Fibroblast of lung (primary cell): ENCODE data around the gene CERS5. TPM values are rescaled to one million over a fixed set of nuclear protein-coding genes. Genes with fewer than 3 reads are reported as not detected.

ENCODE experiments used
- DNase-seq, 2 donors: peaks; one replicate each; pipeline versions ENCODE4 v3.0.0 to v3.0.0-alpha.2; 2010; ENCODE audit warnings: low read depth in 2 of 2
- H2AFZ ChIP-seq: 2 replicates; pipeline ENCODE4 v1.5.1; 2012; ENCODE audit warnings: low read length, control low read depth, inconsistent platforms
- H3K27ac ChIP-seq: 2 replicates; pipeline ENCODE4 v1.5.1; 2011; ENCODE audit warnings: low read length, control low read depth; ENCODE audit not compliant: insufficient read depth
- H3K27me3 ChIP-seq: 2 replicates; pipeline ENCODE4 v1.5.1; 2011; ENCODE audit warnings: mild to moderate bottlenecking, low read length; ENCODE audit not compliant: control insufficient read depth, insufficient read depth
- H3K36me3 ChIP-seq: 2 replicates; pipeline ENCODE4 v1.5.1; 2011; ENCODE audit warnings: low read length; ENCODE audit not compliant: control insufficient read depth, insufficient read depth
- H3K4me1 ChIP-seq: 2 replicates; pipeline ENCODE4 v1.5.1; 2011; ENCODE audit warnings: low read length; ENCODE audit not compliant: control insufficient read depth, insufficient read depth; ENCODE audit errors: extremely low read depth
- H3K4me2 ChIP-seq: 2 replicates; pipeline ENCODE4 v1.5.1; 2011; ENCODE audit warnings: low read length, control low read depth; ENCODE audit not compliant: insufficient read depth; ENCODE audit errors: extremely low read depth
- H3K4me3 ChIP-seq, 4 experiments: fragments of 200-600 bp in 1 of 4; sonication (generic) in 1 of 4; replicated peaks in 1 of 4; 2 replicates each; pipeline ENCODE4 v1.5.1; 2011 to 2016; ENCODE audit warnings: low read length in 4 of 4, low read depth in 3 of 4, mild to moderate bottlenecking in 3 of 4, control low read depth in 2 of 4, inconsistent platforms in 1 of 4, mixed read lengths in 1 of 4; ENCODE audit not compliant: insufficient read depth in 1 of 4; ENCODE audit errors: control extremely low read depth in 1 of 4
- H3K79me2 ChIP-seq: 2 replicates; pipeline ENCODE4 v1.5.1; 2012; ENCODE audit warnings: mild to moderate bottlenecking, low read length, inconsistent platforms; ENCODE audit not compliant: control insufficient read depth, insufficient read depth
- H3K9ac ChIP-seq: 2 replicates; pipeline ENCODE4 v1.5.1; 2011; ENCODE audit warnings: mild to moderate bottlenecking, low read length, control low read depth; ENCODE audit not compliant: insufficient read depth
- H3K9me3 ChIP-seq: 2 replicates; pipeline ENCODE4 v1.5.1; 2012; ENCODE audit warnings: low read depth, low read length; ENCODE audit not compliant: control insufficient read depth, insufficient read depth
- H4K20me1 ChIP-seq: 2 replicates; pipeline ENCODE4 v1.5.1; 2011; ENCODE audit warnings: low read length; ENCODE audit not compliant: control insufficient read depth, insufficient read depth; ENCODE audit errors: extremely low read depth
- EZH2 ChIP-seq: IDR thresholded peaks from 2 replicates; pipeline ENCODE4 v1.5.1; 2012; ENCODE audit warnings: low read length, control low read depth, mild to moderate bottlenecking; ENCODE audit errors: missing control alignments
- polyA plus RNA-seq, 2 donors: library from polyadenylated mRNA; depleted of rRNA in 1 of 2; stranded (reverse) in 1 of 2; unstranded in 1 of 2; fragments of >200 nt; gene quantifications; 2 replicates each; pipeline ENCODE4 v1.2.1, GENCODE V29; 2011 to 2012; ENCODE audit warnings: missing spikeins in 1 of 2
- total RNA-seq: library from RNA; depleted of rRNA; stranded (reverse); fragments of >200 nt; gene quantifications from 2 replicates; pipeline ENCODE4 v1.2.1, GENCODE V29; 2014
- TF ChIP-seq, protein P1 (sequence below), 2 donors: IDR thresholded peaks in 1 of 2; conservative IDR thresholded peaks in 1 of 2; 1 replicate in 1 of 2; 2 replicates in 1 of 2; pipeline ENCODE4 v1.5.1; 2011 to 2012; ENCODE audit warnings: low read length in 2 of 2, control low read depth in 1 of 2, inconsistent platforms in 1 of 2, low read depth in 1 of 2, mild to moderate bottlenecking in 1 of 2

The CERS5 gene
- total and polyA plus RNA-seq, 2 donors (not counting 1 experiment from before 2014, with no cell fraction given) = 51.0 to 74.4 TPM

DNA sequence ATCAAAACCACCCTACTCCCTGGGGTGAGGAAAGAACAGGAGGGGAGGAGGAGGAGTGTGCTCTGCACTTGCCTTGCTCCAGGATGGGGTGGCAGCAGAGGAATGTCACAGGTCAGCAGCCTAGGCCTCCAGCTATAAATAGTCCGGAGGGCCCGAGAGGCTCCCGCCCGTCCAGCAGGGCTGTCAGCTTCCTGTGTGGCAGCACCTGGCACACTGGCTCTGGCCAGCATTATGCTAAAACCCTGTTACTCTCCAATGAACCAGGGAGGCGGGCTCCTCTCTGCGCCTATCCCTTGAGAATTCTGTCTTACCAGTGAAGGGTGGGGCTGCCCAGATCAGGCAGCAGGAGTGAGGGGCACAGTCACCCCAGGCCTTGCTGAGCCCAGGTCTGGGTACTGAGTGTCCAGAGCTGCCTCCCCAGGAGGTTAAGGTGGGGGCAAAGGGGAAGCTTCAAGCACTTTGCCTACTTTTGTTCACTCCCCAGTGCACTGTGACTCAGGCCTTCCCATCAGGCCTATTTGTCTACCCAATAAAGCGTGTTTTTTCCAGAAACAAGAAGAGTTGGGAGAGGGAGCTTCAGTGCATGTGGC, 56.3 kb downstream of the CERS5 start:
- H4K20me1 ChIP-seq = no peaks in the 10 kb centered on the region
- no peak for TF ChIP-seq EZH2
- TF ChIP-seq, protein P1, sequence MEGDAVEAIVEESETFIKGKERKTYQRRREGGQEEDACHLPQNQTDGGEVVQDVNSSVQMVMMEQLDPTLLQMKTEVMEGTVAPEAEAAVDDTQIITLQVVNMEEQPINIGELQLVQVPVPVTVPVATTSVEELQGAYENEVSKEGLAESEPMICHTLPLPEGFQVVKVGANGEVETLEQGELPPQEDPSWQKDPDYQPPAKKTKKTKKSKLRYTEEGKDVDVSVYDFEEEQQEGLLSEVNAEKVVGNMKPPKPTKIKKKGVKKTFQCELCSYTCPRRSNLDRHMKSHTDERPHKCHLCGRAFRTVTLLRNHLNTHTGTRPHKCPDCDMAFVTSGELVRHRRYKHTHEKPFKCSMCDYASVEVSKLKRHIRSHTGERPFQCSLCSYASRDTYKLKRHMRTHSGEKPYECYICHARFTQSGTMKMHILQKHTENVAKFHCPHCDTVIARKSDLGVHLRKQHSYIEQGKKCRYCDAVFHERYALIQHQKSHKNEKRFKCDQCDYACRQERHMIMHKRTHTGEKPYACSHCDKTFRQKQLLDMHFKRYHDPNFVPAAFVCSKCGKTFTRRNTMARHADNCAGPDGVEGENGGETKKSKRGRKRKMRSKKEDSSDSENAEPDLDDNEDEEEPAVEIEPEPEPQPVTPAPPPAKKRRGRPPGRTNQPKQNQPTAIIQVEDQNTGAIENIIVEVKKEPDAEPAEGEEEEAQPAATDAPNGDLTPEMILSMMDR (conservative IDR thresholded peaks at IDR 0.05 in 1 of 2, IDR thresholded peaks at IDR 0.05 in 1 of 2; ENCODE audit: low read depth in 1 of 2, low read length in 2 of 2) = no peak
- H3K27me3 ChIP-seq = peaks cover 2% of the 10 kb centered on the region
- peak overlapping the region; percentile 81 for H2AFZ ChIP-seq
- peak overlapping the region; percentile 99 for H3K27ac ChIP-seq
- no peak overlapping the region for H3K9ac ChIP-seq
- no peaks in the 10 kb centered on the region for H3K36me3 ChIP-seq
- peak overlapping the region; percentile 58 for H3K4me2 ChIP-seq
- H3K4me3 ChIP-seq = no peak overlapping the region
- peak in 1 of 2 donors; percentile 12 for DNase-seq
- H3K79me2 ChIP-seq = peaks cover 20% of the 10 kb centered on the region
- peaks cover 14% of the 10 kb centered on the region for H3K4me1 ChIP-seq
- no peaks in the 10 kb centered on the region for H3K9me3 ChIP-seq

DNA sequence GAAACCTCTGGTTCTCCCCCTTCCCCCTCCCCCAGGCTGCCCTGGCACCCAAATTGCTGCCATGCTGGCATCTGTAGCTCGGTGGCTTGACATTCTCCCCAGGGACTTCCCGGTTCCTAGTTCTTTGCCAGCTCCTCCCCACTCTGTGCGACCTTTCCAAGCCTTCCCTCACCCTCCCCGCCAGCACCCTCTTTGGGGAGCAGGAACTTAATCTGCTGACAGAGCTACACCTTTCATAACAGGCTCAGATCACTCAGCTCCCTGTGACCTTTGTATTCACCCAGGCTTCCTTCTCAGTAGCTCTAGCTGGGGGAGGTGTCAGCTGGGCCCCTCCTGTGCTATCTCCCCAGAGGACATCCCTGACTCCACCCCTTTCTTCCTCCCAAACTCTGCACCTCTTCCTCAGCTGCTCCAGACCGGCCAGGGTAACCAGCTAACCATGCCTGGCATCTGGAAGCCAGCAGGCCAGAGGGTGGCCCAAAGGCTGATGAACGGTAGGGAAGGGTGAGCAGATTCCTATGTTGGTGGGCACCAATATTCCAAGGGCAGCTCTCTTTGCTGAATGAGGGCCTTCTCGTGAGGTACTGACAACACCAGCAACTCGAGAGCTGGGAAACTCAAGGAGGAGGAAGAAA, 56.9 kb downstream of the CERS5 start:
- Histone ChIP-seq H3K4me3 (no peak overlapping the region), H4K20me1 (no peaks in the 10 kb centered on the region), H3K79me2 (peaks cover 16% of the 10 kb centered on the region), H3K36me3 (no peaks in the 10 kb centered on the region), H2AFZ (peak overlapping the region; percentile 81), H3K9ac (no peak overlapping the region), H3K27ac (no peak overlapping the region), H3K27me3 (peaks cover 2% of the 10 kb centered on the region), H3K4me2 (no peak overlapping the region), H3K9me3 (no peaks in the 10 kb centered on the region), H3K4me1 (peaks cover 14% of the 10 kb centered on the region)
- TF ChIP-seq, protein P1 (conservative IDR thresholded peaks at IDR 0.05 in 1 of 2, IDR thresholded peaks at IDR 0.05 in 1 of 2; ENCODE audit: low read depth in 1 of 2, low read length in 2 of 2) = no peak
- TF ChIP-seq EZH2 = no peak
- DNase-seq = no peak

DNA sequence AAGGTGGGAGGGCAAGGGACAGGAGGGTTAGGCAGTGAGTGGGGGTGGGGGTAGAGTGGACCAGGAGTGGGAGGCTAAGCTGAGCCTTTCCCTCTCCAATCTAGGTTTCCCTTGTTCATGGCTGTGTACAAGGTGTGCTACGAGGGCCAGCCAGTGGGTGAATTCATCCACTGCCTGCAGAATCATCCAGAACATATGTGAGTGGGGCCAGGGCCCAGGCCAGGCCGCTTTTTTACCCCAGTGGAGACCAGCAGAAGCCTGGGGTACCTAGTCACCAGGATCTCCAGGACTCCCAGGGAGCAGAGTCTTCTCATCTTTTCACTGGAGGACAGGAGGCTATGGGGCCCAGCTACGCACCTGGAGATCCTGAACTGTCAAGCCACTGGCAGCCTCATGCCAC, 57.9 kb downstream of the CERS5 start:
- Histone ChIP-seq H3K4me1 (peaks cover 14% of the 10 kb centered on the region), H3K79me2 (peaks cover 11% of the 10 kb centered on the region), H3K9me3 (no peaks in the 10 kb centered on the region), H4K20me1 (no peaks in the 10 kb centered on the region), H2AFZ (no peak overlapping the region), H3K4me2 (no peak overlapping the region), H3K4me3 (no peak overlapping the region), H3K27ac (no peak overlapping the region), H3K27me3 (peaks cover 2% of the 10 kb centered on the region), H3K9ac (no peak overlapping the region), H3K36me3 (no peaks in the 10 kb centered on the region)
- TF ChIP-seq, protein P1 (conservative IDR thresholded peaks at IDR 0.05 in 1 of 2, IDR thresholded peaks at IDR 0.05 in 1 of 2; ENCODE audit: low read depth in 1 of 2, low read length in 2 of 2) = no peak
- TF ChIP-seq EZH2 = no peak
- no peak for DNase-seq
